Measurements from ENCODE around the gene CHID1. TPM values are rescaled to one million over a fixed set of nuclear protein-coding genes. Genes with fewer than 3 reads are reported as not detected.

Gene CHID1
- total RNA-seq, 4 donors from 2014 or later, result 47.9 to 83.4 (median 65.8) TPM

- TF ChIP-seq POLR2A (IDR thresholded peaks at IDR 0.05), result no peak
- TF ChIP-seq CTCF (IDR thresholded peaks at IDR 0.05), result no peak
- no peak for TF ChIP-seq EP300 (IDR thresholded peaks at IDR 0.05)
- Histone ChIP-seq H3K36me3 (peaks cover 0 to 46% (median 26%) of the 10 kb centered on the region in 3 donors), H3K4me1 (peaks cover 0 to 39% (median 29%) of the 10 kb centered on the region in 4 donors), H3K27me3 (peaks cover 0 to 13% of the 10 kb centered on the region in 2 donors), H3K9me3 (no peaks in the 10 kb centered on the region), H3K4me3 (peak overlapping the region in 3 of 4 donors; percentile 71 to 81 (median 71)), H3K27ac (peak overlapping the region in 3 of 4 donors; percentile 91 to 95 (median 91))
- no peak for DNase-seq (ENCODE audit: low spot score in 2 of 2)
- 71 to 74% methylated on average over 20 to 21 of the region's 22 CpGs for WGBS, 2 donors
Observed at GRCh38 chr11:821512-822371, 88.9 kb downstream of the CHID1 start.

DNA sequence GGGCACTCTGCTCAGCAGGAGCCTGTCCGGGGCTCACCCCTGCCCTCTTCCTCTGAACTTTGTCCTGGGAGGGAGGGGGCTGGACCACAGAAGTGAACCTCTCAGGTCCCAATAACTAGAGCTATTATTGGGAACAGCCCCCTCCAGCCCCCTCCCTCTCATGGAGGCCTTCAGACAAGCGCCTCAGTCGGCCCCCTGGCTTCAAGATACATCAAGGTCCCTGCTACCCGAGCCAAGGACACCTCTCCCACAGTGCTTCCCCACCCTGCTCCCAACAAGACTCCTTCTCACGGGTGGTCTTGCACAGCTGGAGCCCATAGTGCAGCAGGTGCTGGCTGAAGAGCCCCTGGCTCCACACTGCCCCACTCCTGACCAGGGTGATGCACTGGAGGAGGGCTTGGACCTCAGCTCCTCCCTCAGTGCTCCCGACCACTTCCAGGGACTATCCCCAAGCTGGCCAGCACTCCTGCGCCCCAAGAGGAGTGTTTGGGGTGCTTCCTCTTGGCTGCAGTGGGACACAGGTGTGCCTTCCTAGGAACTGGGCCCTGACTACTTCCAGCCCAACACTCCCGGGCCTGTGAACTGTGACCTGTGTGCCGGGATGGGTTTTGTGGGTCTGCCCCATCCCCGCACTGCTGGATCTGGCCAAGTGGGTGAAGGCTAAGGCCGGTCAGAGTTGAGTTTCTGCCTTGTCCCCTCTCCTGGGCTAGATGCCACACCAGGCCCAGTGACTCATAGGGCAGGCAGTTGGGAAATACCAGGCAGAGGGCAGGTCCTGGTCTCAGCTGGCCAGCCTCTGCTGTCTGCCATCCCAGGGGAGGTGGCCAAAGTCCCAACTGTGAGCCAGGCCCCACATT lies 89.7 kb downstream of the CHID1 start:
- H3K4me1 ChIP-seq, result peaks cover 0 to 34% (median 27%) of the 10 kb centered on the region in 4 donors
- DNase-seq (ENCODE audit: low spot score in 2 of 2), result peak in 1 of 2 donors; percentile 67
- TF ChIP-seq CTCF (IDR thresholded peaks at IDR 0.05) (no peak), EP300 (IDR thresholded peaks at IDR 0.05) (peak in 1 of 2 donors; percentile 86)
- peaks cover 0 to 45% (median 26%) of the 10 kb centered on the region in 3 donors for H3K36me3 ChIP-seq
- H3K27ac ChIP-seq, result peak overlapping the region; percentile 88 to 95 (median 91)
- peaks cover 0 to 6% of the 10 kb centered on the region in 2 donors for H3K27me3 ChIP-seq
- WGBS, 2 donors, result 37 to 48% methylated on average over 7 to 9 of the region's 11 CpGs
- H3K9me3 ChIP-seq, result no peaks in the 10 kb centered on the region
- H3K4me3 ChIP-seq, result peak overlapping the region; percentile 65 to 81 (median 71)

GRCh38 chr11:819943-820649 lies 90.5 kb downstream of the CHID1 start:
- no peaks in the 10 kb centered on the region for H3K27me3 ChIP-seq
- H3K9me3 ChIP-seq, result no peaks in the 10 kb centered on the region
- peak; percentile 73 to 77 for DNase-seq (ENCODE audit: low spot score in 2 of 2)
- peak overlapping the region; percentile 65 to 81 (median 71) for H3K4me3 ChIP-seq
- peaks cover 0 to 34% (median 27%) of the 10 kb centered on the region in 4 donors for H3K4me1 ChIP-seq
- WGBS, 2 donors, result 2% methylated on average over 15 to 31 of the region's 47 CpGs
- peak overlapping the region; percentile 88 to 95 (median 91) for H3K27ac ChIP-seq
- H3K36me3 ChIP-seq, result peaks cover 0 to 45% (median 22%) of the 10 kb centered on the region in 3 donors
- no peak for TF ChIP-seq POLR2A (IDR thresholded peaks at IDR 0.05)

DNA sequence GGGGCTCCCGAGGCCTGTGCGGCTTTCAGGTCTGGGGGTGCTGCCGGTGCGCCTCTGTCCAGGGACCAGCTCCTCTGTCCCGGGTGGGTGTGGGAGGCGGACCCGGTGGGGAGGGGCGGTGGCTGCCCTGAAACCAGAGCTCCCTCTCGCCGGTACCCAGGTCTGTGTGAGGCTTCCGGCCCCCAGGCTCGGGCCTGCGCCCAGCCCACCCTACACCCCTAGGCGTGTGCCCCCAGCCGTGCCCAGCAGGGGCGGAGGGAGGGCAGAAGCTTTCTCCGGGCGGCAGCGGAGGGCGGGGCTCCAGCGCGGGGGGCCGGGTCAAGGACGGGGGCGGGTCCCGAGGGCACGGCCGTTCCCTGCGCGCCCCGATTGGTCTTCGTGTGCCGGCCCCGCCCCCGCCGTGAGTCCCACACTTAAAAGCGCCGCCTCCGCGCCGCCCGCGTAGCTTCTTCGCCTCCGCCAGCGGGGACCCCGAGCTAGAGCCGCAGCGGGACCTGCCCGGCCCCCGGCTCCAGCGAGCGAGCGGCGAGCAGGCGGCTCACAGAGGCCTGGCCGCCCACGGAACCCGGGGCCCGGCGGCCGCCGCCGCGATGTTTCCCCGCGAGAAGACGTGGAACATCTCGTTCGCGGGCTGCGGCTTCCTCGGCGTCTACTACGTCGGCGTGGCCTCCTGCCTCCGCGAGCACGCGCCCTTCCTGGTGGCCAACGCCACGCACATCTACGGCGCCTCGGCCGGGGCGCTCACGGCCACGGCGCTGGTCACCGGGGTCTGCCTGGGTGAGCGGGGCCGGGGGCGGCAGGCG lies 91.3 kb downstream of the CHID1 start:
- H3K4me1 ChIP-seq, result peaks cover 0 to 34% (median 27%) of the 10 kb centered on the region in 4 donors
- peaks cover 0 to 44% (median 14%) of the 10 kb centered on the region in 3 donors for H3K36me3 ChIP-seq
- no peaks in the 10 kb centered on the region for H3K27me3 ChIP-seq
- H3K4me3 ChIP-seq, result peak overlapping the region; percentile 65 to 81 (median 71)
- 1% methylated on average over 28 to 36 of the region's 96 CpGs for WGBS, 2 donors
- no peaks in the 10 kb centered on the region for H3K9me3 ChIP-seq
- peak in 1 of 2 donors; percentile 77 for TF ChIP-seq EP300 (IDR thresholded peaks at IDR 0.05)
- TF ChIP-seq CTCF (IDR thresholded peaks at IDR 0.05), result peak in 4 of 5 experiments; percentile 15 to 76 (median 49)
- TF ChIP-seq POLR2A (IDR thresholded peaks at IDR 0.05), result peak; percentile 53 to 86
- peak overlapping the region; percentile 88 to 95 (median 91) for H3K27ac ChIP-seq
- peak; percentile 87 to 92 for DNase-seq (ENCODE audit: low spot score in 2 of 2)

All from tibial nerve (tissue), 4 donors.